GM13976 (cell line): ENCODE data around the gene CYP26A1.

Experiments
- DNase-seq: peaks from one replicate; pipeline ENCODE4 v3.0.0; 2012; ENCODE audit warnings: low spot score
- CTCF ChIP-seq: IDR thresholded peaks from 2 replicates; pipeline ENCODE4 v1.5.1; 2012; ENCODE audit warnings: borderline replicate concordance, mild to moderate bottlenecking; ENCODE audit not compliant: insufficient read depth; ENCODE audit errors: extremely low read depth, missing control alignments, control extremely low read depth
- in situ Hi-C: fragments of 300-500 bp; cut with MboI; formaldehyde crosslinking; loops from one replicate; pipeline ENCODE4 v1.12.0; 2022; ENCODE audit warnings: low sequenced_read_pairs, mixed read lengths, inconsistent platforms; ENCODE audit not compliant: unreplicated experiment

CYP26A1 gene

GRCh38 chr10:93073539-93074146 lies at the start of gene CYP26A1:
CYP26A1 (plus strand) TSS chr10:93073893; CDS start chr10:93073935, 42 bp downstream.
- in situ Hi-C loops = loop anchor here (10.0 kb wide), 2 partner anchors 221 to 281 kb away; no protein-coding TSS in a partner anchor
- DNase-seq = peak; percentile 55
- no peak for TF ChIP-seq CTCF

- DNase-seq = no peak
- in situ Hi-C loops = no loop called here
- no peak for TF ChIP-seq CTCF
Measured at GRCh38 chr10:93026072-93026471, 47.6 kb upstream of the CYP26A1 start.

GRCh38 chr10:93027508-93027907 lies 46.2 kb upstream of the CYP26A1 start:
- in situ Hi-C loops = no loop called here
- DNase-seq = no peak
- TF ChIP-seq CTCF = no peak

- TF ChIP-seq CTCF = no peak
- in situ Hi-C loops = no loop called here
- no peak for DNase-seq
Measured at GRCh38 chr10:93028883-93029282, 44.8 kb upstream of the CYP26A1 start.

GRCh38 chr10:93030409-93030808 lies 43.3 kb upstream of the CYP26A1 start:
- DNase-seq = no peak
- in situ Hi-C loops = no loop called here
- no peak for TF ChIP-seq CTCF

GRCh38 chr10:93032105-93032808 lies 41.4 kb upstream of the CYP26A1 start:
- DNase-seq = no peak
- in situ Hi-C loops = no loop called here
- no peak for TF ChIP-seq CTCF
